Keratinocyte (primary cell): ENCODE data around the gene NRSN2. TPM values are rescaled to one million over a fixed set of nuclear protein-coding genes. Genes with fewer than 3 reads are reported as not detected.
"Not testable (repeated sequence)": the region's sequence is repeated elsewhere in the genome, so short reads cannot be mapped to it uniquely, and the experiment has no call there.

ENCODE experiments used
- DNase-seq: peaks from one replicate; pipeline ENCODE4 v3.0.0-alpha.2; 2011; ENCODE audit warnings: low read depth, missing footprints, low spot score
- FAIRE-seq: peaks from 2 replicates; lab custom pipeline; 2011; peaks lifted over from hg19 to GRCh38; lab: Jason Lieb, UNC
- H2AFZ ChIP-seq: 2 replicates; pipeline ENCODE4 v1.6.0; 2012; ENCODE audit warnings: low read length, control low read depth, inconsistent platforms; ENCODE audit not compliant: control insufficient read depth
- H3K27ac ChIP-seq: 2 replicates; pipeline ENCODE4 v1.5.1; 2011; ENCODE audit warnings: low read length; ENCODE audit not compliant: control insufficient read depth, insufficient read depth
- H3K27me3 ChIP-seq: 3 replicates; pipeline ENCODE4 v1.6.0; 2011; ENCODE audit warnings: low read length; ENCODE audit not compliant: control insufficient read depth, insufficient read depth; ENCODE audit errors: extremely low read depth
- H3K36me3 ChIP-seq, 2 experiments: 2 replicates in 1 of 2; 3 replicates in 1 of 2; pipeline ENCODE4 v1.5.1; 2011; ENCODE audit warnings: low read length in 2 of 2, mild to moderate bottlenecking in 1 of 2; ENCODE audit not compliant: control insufficient read depth in 2 of 2, insufficient read depth in 2 of 2; ENCODE audit errors: extremely low read depth in 1 of 2
- H3K4me1 ChIP-seq: 3 replicates; pipeline ENCODE4 v1.5.1; 2011; ENCODE audit warnings: low read length; ENCODE audit not compliant: control insufficient read depth, insufficient read depth; ENCODE audit errors: extremely low read depth
- H3K4me2 ChIP-seq: 3 replicates; pipeline ENCODE4 v1.6.0; 2011; ENCODE audit warnings: low read depth, low read length; ENCODE audit not compliant: control insufficient read depth, insufficient read depth; ENCODE audit errors: extremely low read depth
- H3K4me3 ChIP-seq, 3 experiments: fragments of 200-600 bp in 1 of 3; sonication (generic) in 1 of 3; 2 replicates in 2 of 3; 3 replicates in 1 of 3; pipeline ENCODE4 v1.5.1; 2011 to 2016; ENCODE audit warnings: low read length in 3 of 3, mild to moderate bottlenecking in 3 of 3, control low read depth in 2 of 3, inconsistent platforms in 1 of 3, low read depth in 1 of 3, mixed read lengths in 1 of 3, mixed run types in 1 of 3, moderate library complexity in 1 of 3; ENCODE audit not compliant: control insufficient read depth in 2 of 3, insufficient read depth in 2 of 3; ENCODE audit errors: extremely low read depth in 1 of 3
- H3K79me2 ChIP-seq: 2 replicates; pipeline ENCODE4 v1.6.0; 2012; ENCODE audit warnings: low read length; ENCODE audit not compliant: control insufficient read depth, insufficient read depth
- H3K9ac ChIP-seq: 3 replicates; pipeline ENCODE4 v1.6.0; 2011; ENCODE audit warnings: low read length; ENCODE audit not compliant: control insufficient read depth, insufficient read depth; ENCODE audit errors: extremely low read depth
- H3K9me1 ChIP-seq: 3 replicates; pipeline ENCODE4 v1.6.0; 2011; ENCODE audit warnings: low read length; ENCODE audit not compliant: control insufficient read depth, insufficient read depth; ENCODE audit errors: extremely low read depth
- H3K9me3 ChIP-seq: 2 replicates; pipeline ENCODE4 v1.5.1; 2012; ENCODE audit warnings: low read depth, low read length; ENCODE audit not compliant: control insufficient read depth
- H4K20me1 ChIP-seq: 3 replicates; pipeline ENCODE4 v1.6.0; 2011; ENCODE audit warnings: low read length; ENCODE audit not compliant: control insufficient read depth, insufficient read depth; ENCODE audit errors: extremely low read depth
- EZH2 ChIP-seq: IDR thresholded peaks from one replicate; pipeline ENCODE4 v1.6.1; 2012; ENCODE audit warnings: inconsistent platforms, mild to moderate bottlenecking, low read length, moderate library complexity
- dilution Hi-C: fragments of 300-500 bp; cut with MboI; formaldehyde crosslinking; loops from one replicate; pipeline ENCODE4 v1.7.0; 2020; ENCODE audit warnings: low sequenced_read_pairs; ENCODE audit not compliant: extremely low pct_ligation_motif_present
- polyA plus RNA-seq, 5 experiments: library from polyadenylated mRNA; depleted of rRNA in 3 of 5; stranded (reverse) in 3 of 5; stranded (forward) in 1 of 5; unstranded in 1 of 5; fragments of >200 nt; gene quantifications; 1 replicate in 1 of 5; 2 replicates in 3 of 5; 3 replicates in 1 of 5; pipeline versions ENCODE4 v1.2.1 to v1.2.3, GENCODE V29; 2011 to 2012; ENCODE audit warnings: missing spikeins in 2 of 5, low read depth in 1 of 5, low replicate concordance in 1 of 5
- TF ChIP-seq, protein P1 (sequence below), 3 experiments: IDR thresholded peaks in 1 of 3; conservative IDR thresholded peaks in 1 of 3; optimal IDR thresholded peaks in 1 of 3; 2 replicates in 2 of 3; 3 replicates in 1 of 3; pipeline versions ENCODE3 to v1.5.1; 2011; ENCODE audit warnings: low read length in 3 of 3, mild to moderate bottlenecking in 3 of 3, moderate library complexity in 2 of 3, control low read depth in 1 of 3, inconsistent platforms in 1 of 3; ENCODE audit not compliant: insufficient read depth in 2 of 3; ENCODE audit errors: extremely low read depth in 1 of 3

The NRSN2 gene
- polyA plus RNA-seq, 1 donor (not counting 4 experiments of a cell fraction or from before 2014, with no cell fraction given), result 10.4 TPM

DNA sequence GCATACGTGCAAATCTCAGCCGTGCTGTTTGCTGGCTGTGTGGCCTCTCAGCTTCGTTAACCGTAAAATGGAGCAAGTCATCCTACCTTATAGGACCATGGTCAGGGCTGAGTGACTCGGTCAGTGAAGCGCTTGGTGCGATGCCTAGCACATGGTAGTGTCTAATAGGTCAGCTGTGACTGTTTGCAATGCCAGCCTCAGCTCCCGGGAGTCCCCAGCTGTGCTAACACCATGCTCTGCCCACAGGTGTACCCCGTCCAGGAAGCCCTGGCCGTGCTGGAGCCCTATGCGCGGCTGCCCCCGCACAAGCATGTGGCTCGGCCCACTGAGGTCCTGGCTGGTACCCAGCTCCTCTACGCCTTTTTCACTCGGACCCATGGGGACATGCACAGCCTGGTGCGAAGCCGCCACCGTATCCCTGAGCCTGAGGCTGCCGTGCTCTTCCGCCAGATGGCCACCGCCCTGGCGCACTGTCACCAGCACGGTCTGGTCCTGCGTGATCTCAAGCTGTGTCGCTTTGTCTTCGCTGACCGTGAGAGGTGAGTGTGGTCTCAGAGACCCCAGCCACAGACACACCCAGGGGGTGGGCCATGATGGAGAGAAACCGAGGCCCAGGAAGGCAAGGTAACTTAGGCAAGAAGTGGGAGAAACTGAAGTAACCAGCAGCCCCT lies 44.3 kb downstream of the NRSN2 start:
- no peak overlapping the region for H3K4me3 ChIP-seq
- no peak overlapping the region for H2AFZ ChIP-seq
- H4K20me1 ChIP-seq, result peaks cover 15% of the 10 kb centered on the region
- TF ChIP-seq, protein P1, sequence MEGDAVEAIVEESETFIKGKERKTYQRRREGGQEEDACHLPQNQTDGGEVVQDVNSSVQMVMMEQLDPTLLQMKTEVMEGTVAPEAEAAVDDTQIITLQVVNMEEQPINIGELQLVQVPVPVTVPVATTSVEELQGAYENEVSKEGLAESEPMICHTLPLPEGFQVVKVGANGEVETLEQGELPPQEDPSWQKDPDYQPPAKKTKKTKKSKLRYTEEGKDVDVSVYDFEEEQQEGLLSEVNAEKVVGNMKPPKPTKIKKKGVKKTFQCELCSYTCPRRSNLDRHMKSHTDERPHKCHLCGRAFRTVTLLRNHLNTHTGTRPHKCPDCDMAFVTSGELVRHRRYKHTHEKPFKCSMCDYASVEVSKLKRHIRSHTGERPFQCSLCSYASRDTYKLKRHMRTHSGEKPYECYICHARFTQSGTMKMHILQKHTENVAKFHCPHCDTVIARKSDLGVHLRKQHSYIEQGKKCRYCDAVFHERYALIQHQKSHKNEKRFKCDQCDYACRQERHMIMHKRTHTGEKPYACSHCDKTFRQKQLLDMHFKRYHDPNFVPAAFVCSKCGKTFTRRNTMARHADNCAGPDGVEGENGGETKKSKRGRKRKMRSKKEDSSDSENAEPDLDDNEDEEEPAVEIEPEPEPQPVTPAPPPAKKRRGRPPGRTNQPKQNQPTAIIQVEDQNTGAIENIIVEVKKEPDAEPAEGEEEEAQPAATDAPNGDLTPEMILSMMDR (optimal IDR thresholded peaks at IDR 0.05 in 1 of 3, IDR thresholded peaks at IDR 0.05 in 1 of 3, conservative IDR thresholded peaks at IDR 0.05 in 1 of 3; ENCODE audit: extremely low read depth in 1 of 3, insufficient read depth in 2 of 3, low read length in 3 of 3), result no peak
- no peak for TF ChIP-seq EZH2
- DNase-seq, result no peak
- no peaks in the 10 kb centered on the region for H3K9me3 ChIP-seq
- H3K36me3 ChIP-seq, result peaks cover 52 to 80% of the 10 kb centered on the region in 2 experiments
- dilution Hi-C loops, result no loop called here
- no peaks in the 10 kb centered on the region for H3K27me3 ChIP-seq
- H3K27ac ChIP-seq, result no peak overlapping the region
- H3K9ac ChIP-seq, result no peak overlapping the region
- no peaks in the 10 kb centered on the region for H3K9me1 ChIP-seq
- H3K4me1 ChIP-seq, result no peaks in the 10 kb centered on the region
- no peak for FAIRE-seq
- H3K4me2 ChIP-seq, result no peak overlapping the region
- peaks cover 24% of the 10 kb centered on the region for H3K79me2 ChIP-seq

DNA sequence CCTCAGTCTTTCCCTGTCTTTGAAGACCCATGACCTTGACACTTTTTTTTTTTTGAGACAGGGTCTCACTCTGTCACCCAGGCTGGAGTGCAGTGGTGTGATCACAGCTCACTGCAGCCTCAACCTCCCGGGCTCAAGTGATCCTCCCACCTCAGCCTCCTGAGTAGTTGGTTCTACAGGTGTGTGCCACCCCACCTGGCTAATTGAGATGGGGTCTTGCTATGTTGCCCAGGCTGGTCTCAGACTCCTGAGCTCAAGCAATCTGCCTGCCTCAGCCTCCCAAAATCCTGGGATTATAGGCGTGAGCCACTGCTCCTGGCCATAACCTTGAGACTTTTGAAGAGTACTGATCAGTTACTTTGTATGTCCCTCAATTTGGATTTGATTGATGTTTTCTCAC lies 46.4 kb downstream of the NRSN2 start:
- H3K9me3 ChIP-seq, FAIRE-seq, H4K20me1 ChIP-seq, dilution Hi-C loops, H3K9me1 ChIP-seq, H2AFZ ChIP-seq, H3K9ac ChIP-seq, H3K27me3 ChIP-seq, DNase-seq, H3K4me3 ChIP-seq, H3K27ac ChIP-seq, H3K4me2 ChIP-seq, H3K4me1 ChIP-seq: not testable (repeated sequence)
- Histone ChIP-seq H3K79me2 (peaks cover 10% of the 10 kb centered on the region), H3K36me3 (peaks cover 55 to 84% of the 10 kb centered on the region in 2 experiments)

DNA sequence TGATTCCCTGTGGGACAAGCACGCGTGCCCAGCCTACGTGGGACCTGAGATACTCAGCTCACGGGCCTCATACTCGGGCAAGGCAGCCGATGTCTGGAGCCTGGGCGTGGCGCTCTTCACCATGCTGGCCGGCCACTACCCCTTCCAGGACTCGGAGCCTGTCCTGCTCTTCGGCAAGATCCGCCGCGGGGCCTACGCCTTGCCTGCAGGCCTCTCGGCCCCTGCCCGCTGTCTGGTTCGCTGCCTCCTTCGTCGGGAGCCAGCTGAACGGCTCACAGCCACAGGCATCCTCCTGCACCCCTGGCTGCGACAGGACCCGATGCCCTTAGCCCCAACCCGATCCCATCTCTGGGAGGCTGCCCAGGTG lies 49.3 kb downstream of the NRSN2 start:
- FAIRE-seq (no peak), DNase-seq (no peak)
- no peak overlapping the region for H3K27ac ChIP-seq
- dilution Hi-C loops, result no loop called here
- no peak overlapping the region for H3K4me2 ChIP-seq
- H3K9me3 ChIP-seq, result no peaks in the 10 kb centered on the region
- H4K20me1 ChIP-seq, result no peaks in the 10 kb centered on the region
- no peak overlapping the region for H3K9ac ChIP-seq
- H3K4me3 ChIP-seq, result no peak overlapping the region
- H3K9me1 ChIP-seq, result no peaks in the 10 kb centered on the region
- H3K4me1 ChIP-seq, result peaks cover 13% of the 10 kb centered on the region
- H3K79me2 ChIP-seq, result peaks cover 1% of the 10 kb centered on the region
- peaks cover 36 to 57% of the 10 kb centered on the region in 2 experiments for H3K36me3 ChIP-seq
- H2AFZ ChIP-seq, result no peak overlapping the region
- H3K27me3 ChIP-seq, result no peaks in the 10 kb centered on the region
- TF ChIP-seq, protein P1 (optimal IDR thresholded peaks at IDR 0.05 in 1 of 3, IDR thresholded peaks at IDR 0.05 in 1 of 3, conservative IDR thresholded peaks at IDR 0.05 in 1 of 3; ENCODE audit: extremely low read depth in 1 of 3, insufficient read depth in 2 of 3, low read length in 3 of 3), result no peak
- TF ChIP-seq EZH2, result no peak
